Caco-2 (cell line): Measurements from ENCODE around the gene NTNG2. TPM values are rescaled to one million over a fixed set of nuclear protein-coding genes. Genes with fewer than 3 reads are reported as not detected.
A peak's percentile ranks its signal among the peaks of the same experiment; 100 is the strongest.

ENCODE experiments used
- BruUV-seq: library from RNA; stranded (reverse); fragments of 400-500 nt; replicated peaks from 2 replicates; lab custom pipeline; 2021; lab: Mats Ljungman, UMichigan
- CTCF ChIA-PET: fragments of 300-600 bp; sonication (Branson Sonifier 250); formaldehyde crosslinking; loops from one replicate; lab custom pipeline; 2022; ENCODE audit warnings: antibody characterized with exemption; lab: Charles Lee
- POLR2A ChIA-PET: fragments of 300-600 bp; sonication (Branson Sonifier 250); formaldehyde crosslinking; loops from one replicate; lab custom pipeline; 2022; ENCODE audit warnings: antibody characterized with exemption; lab: Charles Lee
- DNase-seq, 2 experiments: peaks; one replicate each; pipeline versions ENCODE4 v3.0.0 to v3.0.0-alpha.2; 2020 to 2022
- H3K27me3 ChIP-seq: replicated peaks from 2 replicates; pipeline ENCODE4 v1.6.0; 2011; ENCODE audit warnings: low read length; ENCODE audit not compliant: control insufficient read depth, insufficient read depth
- H3K36me3 ChIP-seq: 2 replicates; pipeline ENCODE4 v1.5.1; 2011; ENCODE audit warnings: low read length; ENCODE audit not compliant: control insufficient read depth, insufficient read depth
- H3K4me1 ChIP-seq: fragments of 250-450 bp; sonication (Bioruptor Pico); 2 replicates; pipeline ENCODE4 v1.5.1; 2020; ENCODE audit warnings: mild to moderate bottlenecking
- H3K4me3 ChIP-seq: 2 replicates; pipeline ENCODE4 v1.5.1; 2011; ENCODE audit warnings: low read depth, mild to moderate bottlenecking, control low read depth, low read length
- H3K9me3 ChIP-seq: fragments of 250-450 bp; sonication (Bioruptor Pico); 2 replicates; pipeline ENCODE4 v1.5.1; 2020; ENCODE audit warnings: mild to moderate bottlenecking, moderate library complexity
- H3K27ac Mint-ChIP-seq: one replicate; pipeline ENCODE4 v1.8.0; 2022; ENCODE audit warnings: mixed read lengths; ENCODE audit not compliant: unreplicated experiment
- H3K27me3 Mint-ChIP-seq: one replicate; pipeline ENCODE4 v1.8.0; 2022; ENCODE audit warnings: mixed read lengths; ENCODE audit not compliant: insufficient read depth, unreplicated experiment
- H3K36me3 Mint-ChIP-seq: one replicate; pipeline ENCODE4 v1.8.0; 2022; ENCODE audit warnings: mild to moderate bottlenecking, mixed read lengths; ENCODE audit not compliant: insufficient read depth, unreplicated experiment
- H3K4me1 Mint-ChIP-seq: one replicate; pipeline ENCODE4 v1.8.0; 2022; ENCODE audit warnings: low read depth, mixed read lengths; ENCODE audit not compliant: unreplicated experiment
- H3K4me3 Mint-ChIP-seq: one replicate; pipeline ENCODE4 v1.8.0; 2022; ENCODE audit warnings: mild to moderate bottlenecking, moderate library complexity, mixed read lengths; ENCODE audit not compliant: unreplicated experiment
- H3K9me3 Mint-ChIP-seq: one replicate; pipeline ENCODE4 v1.8.0; 2022; ENCODE audit warnings: mixed read lengths; ENCODE audit not compliant: unreplicated experiment
- intact Hi-C: fragments of 100-400 bp; cut with micrococcal nuclease; formaldehyde crosslinking; loops from one replicate; pipeline ENCODE4 v1.10.0; 2022; ENCODE audit not compliant: unreplicated experiment
- total RNA-seq: library from RNA; stranded (reverse); gene quantifications from 2 replicates; pipeline ENCODE4 v1.2.3, GENCODE V29; 2022
- TF ChIP-seq, protein P1 (sequence below), 2 experiments: fragments of 200-600 bp in 1 of 2; IDR thresholded peaks; 1 replicate in 1 of 2; 2 replicates in 1 of 2; pipeline versions ENCODE4 v1.5.1 to v1.8.0; 2011 to 2022; ENCODE audit warnings: antibody characterized with exemption in 1 of 2, control low read depth in 1 of 2, inconsistent platforms in 1 of 2, low read depth in 1 of 2, low read length in 1 of 2, mild to moderate bottlenecking in 1 of 2, moderate library complexity in 1 of 2; ENCODE audit not compliant: insufficient read depth in 1 of 2, severe bottlenecking in 1 of 2, unreplicated experiment in 1 of 2

NTNG2 gene
- total RNA-seq, 1 experiment from 2014 or later = not detected

DNA sequence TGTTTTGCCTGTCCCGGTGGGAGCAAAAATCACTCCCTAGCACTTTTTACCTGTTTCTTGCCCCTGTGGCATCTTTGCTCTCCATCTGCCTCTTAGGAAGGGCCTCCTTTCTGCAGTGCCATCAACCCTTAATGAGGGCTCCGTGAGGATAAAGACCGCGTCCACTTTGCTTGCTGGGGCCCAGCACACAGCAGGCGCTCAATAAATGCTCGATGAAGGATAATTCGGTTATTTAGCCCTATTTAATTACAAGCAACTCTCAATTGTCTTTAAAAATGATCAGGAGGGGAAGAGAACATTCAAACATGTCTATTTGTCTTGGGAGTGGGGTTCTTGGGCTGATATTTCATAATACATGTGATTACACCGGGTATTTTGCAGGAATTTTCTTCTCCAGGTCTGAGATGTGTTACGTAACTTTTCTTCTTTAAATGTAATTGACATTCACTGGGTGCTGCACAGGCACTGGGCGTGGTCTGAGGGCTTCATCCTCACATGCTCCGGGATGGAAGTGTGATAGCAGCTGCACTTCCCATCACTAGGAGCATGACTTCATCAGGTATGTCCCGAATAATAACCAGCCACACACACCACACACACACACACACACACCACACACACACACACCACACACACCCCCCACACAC is 19.8 kb upstream of the NTNG2 start:
- CTCF ChIA-PET = no interaction called here
- no peaks in the 10 kb centered on the region for H3K9me3 ChIP-seq
- POLR2A ChIA-PET = no interaction called here
- Mint-ChIP-seq H3K27me3 (peaks cover 26% of the 10 kb centered on the region), H3K36me3 (no peaks in the 10 kb centered on the region), H3K9me3 (no peaks in the 10 kb centered on the region), H3K4me3 (no peak overlapping the region), H3K27ac (no peak overlapping the region), H3K4me1 (no peaks in the 10 kb centered on the region)
- DNase-seq = peak; percentile 47 to 69
- intact Hi-C loops = no loop called here
- H3K36me3 ChIP-seq = no peaks in the 10 kb centered on the region
- no peak overlapping the region for H3K4me3 ChIP-seq
- H3K27me3 ChIP-seq = no peaks in the 10 kb centered on the region
- no TSS peak for BruUV-seq
- TF ChIP-seq, protein P1, sequence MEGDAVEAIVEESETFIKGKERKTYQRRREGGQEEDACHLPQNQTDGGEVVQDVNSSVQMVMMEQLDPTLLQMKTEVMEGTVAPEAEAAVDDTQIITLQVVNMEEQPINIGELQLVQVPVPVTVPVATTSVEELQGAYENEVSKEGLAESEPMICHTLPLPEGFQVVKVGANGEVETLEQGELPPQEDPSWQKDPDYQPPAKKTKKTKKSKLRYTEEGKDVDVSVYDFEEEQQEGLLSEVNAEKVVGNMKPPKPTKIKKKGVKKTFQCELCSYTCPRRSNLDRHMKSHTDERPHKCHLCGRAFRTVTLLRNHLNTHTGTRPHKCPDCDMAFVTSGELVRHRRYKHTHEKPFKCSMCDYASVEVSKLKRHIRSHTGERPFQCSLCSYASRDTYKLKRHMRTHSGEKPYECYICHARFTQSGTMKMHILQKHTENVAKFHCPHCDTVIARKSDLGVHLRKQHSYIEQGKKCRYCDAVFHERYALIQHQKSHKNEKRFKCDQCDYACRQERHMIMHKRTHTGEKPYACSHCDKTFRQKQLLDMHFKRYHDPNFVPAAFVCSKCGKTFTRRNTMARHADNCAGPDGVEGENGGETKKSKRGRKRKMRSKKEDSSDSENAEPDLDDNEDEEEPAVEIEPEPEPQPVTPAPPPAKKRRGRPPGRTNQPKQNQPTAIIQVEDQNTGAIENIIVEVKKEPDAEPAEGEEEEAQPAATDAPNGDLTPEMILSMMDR (IDR thresholded peaks at IDR 0.05; ENCODE audit: insufficient read depth in 1 of 2, low read depth in 1 of 2, low read length in 1 of 2, severe bottlenecking in 1 of 2, unreplicated experiment in 1 of 2) = no peak
- H3K4me1 ChIP-seq = no peaks in the 10 kb centered on the region

DNA sequence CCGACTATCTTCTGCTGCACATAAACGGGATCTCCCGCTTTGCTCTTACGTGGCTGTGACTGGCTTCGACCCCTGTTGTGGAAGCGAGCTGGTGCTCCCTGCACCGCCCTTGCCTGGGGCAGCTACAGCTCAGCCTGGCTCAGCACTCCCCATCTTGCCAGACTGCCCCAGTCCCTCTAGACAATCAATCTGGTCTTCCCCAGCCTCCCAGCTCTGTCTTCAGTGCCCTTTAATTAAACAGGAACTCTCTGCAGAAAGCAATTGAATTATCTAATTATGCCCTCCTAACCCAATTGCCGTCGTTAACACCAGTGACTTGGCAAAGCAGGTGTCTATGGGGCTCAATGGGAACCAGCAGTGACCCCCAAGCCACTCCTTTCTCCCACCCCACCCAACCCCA is 18.9 kb upstream of the NTNG2 start:
- Mint-ChIP-seq H3K4me1 (no peaks in the 10 kb centered on the region), H3K36me3 (no peaks in the 10 kb centered on the region), H3K4me3 (no peak overlapping the region), H3K27ac (no peak overlapping the region), H3K9me3 (no peaks in the 10 kb centered on the region), H3K27me3 (peaks cover 26% of the 10 kb centered on the region)
- ChIA-PET CTCF (interaction anchor here (0.6 to 1.0 kb wide), 2 partner anchors 384 to 435 kb away, joined by 3 to 4 read pairs; no protein-coding TSS in a partner anchor), POLR2A (no interaction called here)
- intact Hi-C loops = no loop called here
- no peaks in the 10 kb centered on the region for H3K27me3 ChIP-seq
- H3K4me1 ChIP-seq = no peaks in the 10 kb centered on the region
- TF ChIP-seq, protein P1 (IDR thresholded peaks at IDR 0.05; ENCODE audit: insufficient read depth in 1 of 2, low read depth in 1 of 2, low read length in 1 of 2, severe bottlenecking in 1 of 2, unreplicated experiment in 1 of 2) = no peak
- no peaks in the 10 kb centered on the region for H3K9me3 ChIP-seq
- DNase-seq = no peak
- BruUV-seq = no TSS peak
- no peak overlapping the region for H3K4me3 ChIP-seq
- no peaks in the 10 kb centered on the region for H3K36me3 ChIP-seq

DNA sequence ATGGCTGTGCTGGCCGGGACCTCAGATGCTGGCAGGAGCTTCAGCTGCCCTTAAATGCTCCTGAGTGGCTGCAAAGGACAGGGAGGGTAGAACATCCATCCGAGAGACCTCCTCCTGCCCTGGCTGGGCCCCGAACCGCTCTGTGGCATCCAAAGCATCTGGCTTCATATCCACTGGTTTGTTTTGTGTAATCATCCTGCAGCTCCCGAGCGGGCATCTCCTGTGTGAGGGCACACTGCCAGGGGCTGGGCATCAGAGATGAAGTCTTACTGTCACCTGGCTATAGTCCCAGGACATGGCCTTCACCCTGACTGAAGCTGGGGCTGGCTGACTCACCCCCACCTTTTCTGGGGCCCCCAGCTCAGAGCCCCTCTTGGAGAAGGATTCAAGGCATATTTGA is 18.5 kb upstream of the NTNG2 start:
- intact Hi-C loops = no loop called here
- no peaks in the 10 kb centered on the region for H3K4me1 Mint-ChIP-seq
- no TSS peak for BruUV-seq
- no peak for DNase-seq
- H3K9me3 Mint-ChIP-seq = no peaks in the 10 kb centered on the region
- TF ChIP-seq, protein P1 (IDR thresholded peaks at IDR 0.05; ENCODE audit: insufficient read depth in 1 of 2, low read depth in 1 of 2, low read length in 1 of 2, severe bottlenecking in 1 of 2, unreplicated experiment in 1 of 2) = no peak
- Histone ChIP-seq H3K36me3 (no peaks in the 10 kb centered on the region), H3K4me3 (no peak overlapping the region), H3K4me1 (no peaks in the 10 kb centered on the region), H3K9me3 (no peaks in the 10 kb centered on the region), H3K27me3 (no peaks in the 10 kb centered on the region)
- POLR2A ChIA-PET = no interaction called here
- H3K27ac Mint-ChIP-seq = no peak overlapping the region
- CTCF ChIA-PET = interaction anchor here (0.6 to 1.0 kb wide), 2 partner anchors 385 to 434 kb away, joined by 3 to 4 read pairs; no protein-coding TSS in a partner anchor
- H3K36me3 Mint-ChIP-seq = no peaks in the 10 kb centered on the region
- no peak overlapping the region for H3K4me3 Mint-ChIP-seq
- H3K27me3 Mint-ChIP-seq = peaks cover 29% of the 10 kb centered on the region
